Tibial nerve (tissue), 4 donors: ENCODE results near the gene PLEKHA7.

ENCODE experiments used
- CTCF ChIP-seq, 5 experiments: fragments of 200-600 bp in 3 of 5; fragments of 450-650 bp in 2 of 5; sonication (generic) in 3 of 5; IDR thresholded peaks; one replicate each; pipeline ENCODE4 v1.5.1; 2016 to 2019; ENCODE audit warnings: antibody characterized with exemption in 5 of 5, mild to moderate bottlenecking in 3 of 5, moderate library complexity in 2 of 5
- EP300 ChIP-seq, 2 donors: sonication (generic); formaldehyde crosslinking; IDR thresholded peaks; one replicate each; pipeline ENCODE4 v1.6.1; 2017; ENCODE audit warnings: antibody characterized with exemption in 2 of 2, mild to moderate bottlenecking in 1 of 2
- POLR2A ChIP-seq, 2 donors: fragments of 450-650 bp; IDR thresholded peaks; one replicate each; pipeline ENCODE4 v1.6.1; 2017; ENCODE audit warnings: antibody characterized with exemption in 2 of 2, mild to moderate bottlenecking in 2 of 2, moderate library complexity in 2 of 2

GRCh38 chr11:16846305-16846704, 167.9 kb downstream of the PLEKHA7 start:
- TF ChIP-seq EP300 (IDR thresholded peaks at IDR 0.05) (no peak), CTCF (IDR thresholded peaks at IDR 0.05) (no peak), POLR2A (IDR thresholded peaks at IDR 0.05) (no peak)
